ENCODE results near the gene ADPRH.

DNA sequence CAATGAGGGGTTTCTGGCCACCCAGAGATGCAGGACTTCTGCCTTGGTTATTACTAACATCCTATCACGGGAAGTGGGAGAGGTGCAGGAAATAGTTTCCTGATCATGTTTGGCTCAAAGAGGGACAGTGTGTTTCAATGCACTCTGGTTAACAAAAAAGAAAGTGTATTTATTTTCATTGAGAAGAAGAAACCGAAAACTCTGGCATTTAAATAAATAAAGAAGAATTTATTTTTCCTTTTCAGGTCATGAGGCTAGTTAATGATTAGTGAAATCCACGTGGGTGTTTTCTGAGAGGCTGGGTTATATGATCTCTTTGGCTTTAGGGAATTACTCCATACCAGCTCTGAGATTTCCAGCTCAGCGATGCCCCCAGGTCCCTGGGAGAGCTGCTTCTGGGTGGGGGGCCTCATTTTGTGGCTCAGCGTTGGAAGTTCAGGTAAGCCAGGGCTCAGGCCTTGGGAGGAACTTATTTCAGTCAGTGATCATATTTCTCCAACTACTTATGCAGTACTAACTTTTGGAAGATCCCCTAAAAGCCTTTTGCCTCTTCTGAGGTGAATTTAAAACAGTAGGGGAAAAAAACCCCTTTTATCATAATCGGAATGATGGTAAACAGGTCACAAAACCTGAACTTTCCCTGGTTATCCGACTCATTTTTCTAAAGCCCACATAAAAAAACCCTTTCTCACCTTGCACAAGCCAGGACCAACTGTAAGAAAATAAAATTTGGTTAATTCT is 18.4 kb downstream of the ADPRH start, which contains the start of gene PLA1A:
- TF ChIP-seq, protein P1, sequence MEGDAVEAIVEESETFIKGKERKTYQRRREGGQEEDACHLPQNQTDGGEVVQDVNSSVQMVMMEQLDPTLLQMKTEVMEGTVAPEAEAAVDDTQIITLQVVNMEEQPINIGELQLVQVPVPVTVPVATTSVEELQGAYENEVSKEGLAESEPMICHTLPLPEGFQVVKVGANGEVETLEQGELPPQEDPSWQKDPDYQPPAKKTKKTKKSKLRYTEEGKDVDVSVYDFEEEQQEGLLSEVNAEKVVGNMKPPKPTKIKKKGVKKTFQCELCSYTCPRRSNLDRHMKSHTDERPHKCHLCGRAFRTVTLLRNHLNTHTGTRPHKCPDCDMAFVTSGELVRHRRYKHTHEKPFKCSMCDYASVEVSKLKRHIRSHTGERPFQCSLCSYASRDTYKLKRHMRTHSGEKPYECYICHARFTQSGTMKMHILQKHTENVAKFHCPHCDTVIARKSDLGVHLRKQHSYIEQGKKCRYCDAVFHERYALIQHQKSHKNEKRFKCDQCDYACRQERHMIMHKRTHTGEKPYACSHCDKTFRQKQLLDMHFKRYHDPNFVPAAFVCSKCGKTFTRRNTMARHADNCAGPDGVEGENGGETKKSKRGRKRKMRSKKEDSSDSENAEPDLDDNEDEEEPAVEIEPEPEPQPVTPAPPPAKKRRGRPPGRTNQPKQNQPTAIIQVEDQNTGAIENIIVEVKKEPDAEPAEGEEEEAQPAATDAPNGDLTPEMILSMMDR (conservative IDR thresholded peaks at IDR 0.05; ENCODE audit: low read depth, low read length) = no peak
- TF ChIP-seq EZH2 (IDR thresholded peaks at IDR 0.05; ENCODE audit: low read length, unreplicated experiment) = no peak

Data from PC-3 (cell line).